ENCODE measurements around the gene ROCK1.
"Not testable (repeated sequence)": the region's sequence is repeated elsewhere in the genome, so short reads cannot be mapped to it uniquely, and the experiment has no call there.

ROCK1 gene

GRCh38 chr18:21111346-21112139, at the start of gene ROCK1:
ROCK1 (minus strand) TSS chr18:21111813; CDS start chr18:21110910, 903 bp downstream.
- peak; percentile 76 for DNase-seq

- no peak for DNase-seq
Measured at GRCh38 chr18:21155443-21155842, 43.8 kb upstream of the ROCK1 start.

GRCh38 chr18:21146016-21146415, 34.4 kb upstream of the ROCK1 start:
- DNase-seq, result no peak

- DNase-seq, result no peak
Measured at GRCh38 chr18:21145371-21145770, 33.8 kb upstream of the ROCK1 start.

GRCh38 chr18:21141668-21142422, 30.2 kb upstream of the ROCK1 start:
- DNase-seq, result no peak

- DNase-seq, result not testable (repeated sequence)
Measured at GRCh38 chr18:21137719-21138488, 26.3 kb upstream of the ROCK1 start.

- DNase-seq, result no peak
Measured at GRCh38 chr18:21134895-21135294, 23.3 kb upstream of the ROCK1 start.

GRCh38 chr18:21132398-21132918, 20.8 kb upstream of the ROCK1 start:
- no peak for DNase-seq

GRCh38 chr18:21131698-21132227, 20.1 kb upstream of the ROCK1 start:
- DNase-seq, result no peak

- no peak for DNase-seq
Measured at GRCh38 chr18:21129566-21130216, 18.1 kb upstream of the ROCK1 start.

GRCh38 chr18:21123290-21123926, 11.8 kb upstream of the ROCK1 start:
- DNase-seq, result no peak

- no peak for DNase-seq
Measured at GRCh38 chr18:21118806-21119205, 7.2 kb upstream of the ROCK1 start.

- DNase-seq, result peak; percentile 49
Measured at GRCh38 chr18:21117409-21118131, 6.0 kb upstream of the ROCK1 start.

GRCh38 chr18:21115519-21116411, 4.2 kb upstream of the ROCK1 start:
- no peak for DNase-seq

- no peak for DNase-seq
Measured at GRCh38 chr18:21112543-21113105, 1.0 kb upstream of the ROCK1 start.

GRCh38 chr18:21112140-21112473, 494 bp upstream of the ROCK1 start:
- no peak for DNase-seq

GRCh38 chr18:21110713-21111345, 784 bp downstream of the ROCK1 start:
- no peak for DNase-seq

- no peak for DNase-seq
Measured at GRCh38 chr18:21109936-21110712, 1.5 kb downstream of the ROCK1 start.
